ENCODE data around the gene RAPGEF4. TPM values are rescaled to one million over a fixed set of nuclear protein-coding genes. Genes with fewer than 3 reads are reported as not detected.

Gene RAPGEF4
- total RNA-seq, result 10 to 100 TPM in 1 of 4 donors, 1 to 10 TPM in 3; 2.8 to 73.4 (median 6.9) TPM

- H3K4me1 ChIP-seq, result peaks cover 0 to 17% (median 3%) of the 10 kb centered on the region in 4 donors
- no peak for TF ChIP-seq POLR2A (IDR thresholded peaks at IDR 0.05)
- TF ChIP-seq, protein P1, sequence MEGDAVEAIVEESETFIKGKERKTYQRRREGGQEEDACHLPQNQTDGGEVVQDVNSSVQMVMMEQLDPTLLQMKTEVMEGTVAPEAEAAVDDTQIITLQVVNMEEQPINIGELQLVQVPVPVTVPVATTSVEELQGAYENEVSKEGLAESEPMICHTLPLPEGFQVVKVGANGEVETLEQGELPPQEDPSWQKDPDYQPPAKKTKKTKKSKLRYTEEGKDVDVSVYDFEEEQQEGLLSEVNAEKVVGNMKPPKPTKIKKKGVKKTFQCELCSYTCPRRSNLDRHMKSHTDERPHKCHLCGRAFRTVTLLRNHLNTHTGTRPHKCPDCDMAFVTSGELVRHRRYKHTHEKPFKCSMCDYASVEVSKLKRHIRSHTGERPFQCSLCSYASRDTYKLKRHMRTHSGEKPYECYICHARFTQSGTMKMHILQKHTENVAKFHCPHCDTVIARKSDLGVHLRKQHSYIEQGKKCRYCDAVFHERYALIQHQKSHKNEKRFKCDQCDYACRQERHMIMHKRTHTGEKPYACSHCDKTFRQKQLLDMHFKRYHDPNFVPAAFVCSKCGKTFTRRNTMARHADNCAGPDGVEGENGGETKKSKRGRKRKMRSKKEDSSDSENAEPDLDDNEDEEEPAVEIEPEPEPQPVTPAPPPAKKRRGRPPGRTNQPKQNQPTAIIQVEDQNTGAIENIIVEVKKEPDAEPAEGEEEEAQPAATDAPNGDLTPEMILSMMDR (IDR thresholded peaks at IDR 0.05), result no peak
- H3K27me3 ChIP-seq, result peaks cover 0 to 24% of the 10 kb centered on the region in 2 donors
- H3K27ac ChIP-seq, result no peak within 1 kb of the TSS
- DNase-seq, result no peak
- H3K9me3 ChIP-seq, result no peaks in the 10 kb centered on the region
- H3K4me3 ChIP-seq, result peak within 1 kb of the TSS; percentile 6 to 57 (median 42)
- H3K36me3 ChIP-seq, result no peaks in the 10 kb centered on the region
Measured at GRCh38 chr2:172735582-172736423, at the start of gene RAPGEF4. Gene RAPGEF4, plus strand, starts transcription at chr2:172735845. Its CDS starts 139 bp downstream, at chr2:172735984.

DNA sequence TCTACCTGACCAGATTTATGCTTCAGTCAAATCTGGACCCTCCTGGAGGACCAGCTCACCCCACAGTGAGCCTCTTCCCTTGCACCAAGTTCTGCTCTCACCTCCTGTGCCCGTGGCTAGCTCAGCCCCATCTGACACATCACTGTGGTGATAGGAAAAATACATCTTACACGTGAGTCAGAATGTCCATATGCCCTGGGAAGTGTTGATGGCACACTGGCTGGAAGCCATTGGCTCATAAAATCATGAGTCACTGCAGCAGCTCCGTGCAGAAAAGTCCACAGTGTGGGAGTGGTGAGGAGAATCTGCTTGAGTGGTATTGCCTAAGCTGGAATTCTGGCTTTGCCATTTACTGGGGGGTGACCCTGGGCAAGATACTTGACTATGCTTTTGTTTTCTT is 42.6 kb upstream of the RAPGEF4 start:
- Histone ChIP-seq H3K4me1 (peaks cover 0 to 6% (median 0%) of the 10 kb centered on the region in 4 donors), H3K36me3 (no peaks in the 10 kb centered on the region), H3K4me3 (no peak overlapping the region), H3K27ac (peak overlapping the region in 2 of 4 donors; percentile 8 to 60), H3K9me3 (no peaks in the 10 kb centered on the region), H3K27me3 (no peaks in the 10 kb centered on the region)
- TF ChIP-seq, protein P1 (IDR thresholded peaks at IDR 0.05), result no peak
- TF ChIP-seq POLR2A (IDR thresholded peaks at IDR 0.05), result no peak
- DNase-seq, result peak in 2 of 3 donors; percentile 82 to 89

GRCh38 chr2:172693529-172694455 is 41.9 kb upstream of the RAPGEF4 start:
- Histone ChIP-seq H3K27ac (peak overlapping the region in 1 of 4 donors; percentile 60), H3K36me3 (no peaks in the 10 kb centered on the region), H3K27me3 (no peaks in the 10 kb centered on the region), H3K4me1 (peaks cover 0 to 12% (median 0%) of the 10 kb centered on the region in 4 donors), H3K9me3 (no peaks in the 10 kb centered on the region), H3K4me3 (no peak overlapping the region)
- no peak for DNase-seq
- TF ChIP-seq, protein P1 (IDR thresholded peaks at IDR 0.05), result no peak
- no peak for TF ChIP-seq POLR2A (IDR thresholded peaks at IDR 0.05)

DNA sequence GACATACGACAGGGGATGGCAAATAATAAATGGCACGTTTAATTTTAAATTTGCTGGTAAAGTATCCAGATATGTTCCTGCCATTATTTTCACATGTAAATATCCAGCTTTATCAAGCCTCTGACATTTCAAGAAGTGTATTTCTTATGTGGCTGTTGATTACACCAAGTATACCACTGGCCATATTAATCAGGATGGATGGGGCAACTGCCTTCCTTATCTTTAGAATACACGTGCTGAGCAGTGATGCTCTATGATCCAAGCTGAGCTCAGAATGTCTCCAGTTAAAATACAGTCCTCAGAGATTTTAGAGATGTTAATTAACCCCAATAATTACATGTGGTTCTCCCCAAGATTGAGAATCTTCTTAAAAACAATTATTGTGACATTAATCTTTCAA is 38.3 kb upstream of the RAPGEF4 start:
- no peak overlapping the region for H3K27ac ChIP-seq
- no peak overlapping the region for H3K4me3 ChIP-seq
- H3K9me3 ChIP-seq, result no peaks in the 10 kb centered on the region
- peaks cover 0 to 12% (median 0%) of the 10 kb centered on the region in 4 donors for H3K4me1 ChIP-seq
- no peak for DNase-seq
- no peaks in the 10 kb centered on the region for H3K27me3 ChIP-seq
- TF ChIP-seq, protein P1 (IDR thresholded peaks at IDR 0.05), result no peak
- no peak for TF ChIP-seq POLR2A (IDR thresholded peaks at IDR 0.05)
- no peaks in the 10 kb centered on the region for H3K36me3 ChIP-seq

- H3K27ac ChIP-seq, result no peak overlapping the region
- H3K36me3 ChIP-seq, result no peaks in the 10 kb centered on the region
- no peaks in the 10 kb centered on the region for H3K9me3 ChIP-seq
- H3K4me1 ChIP-seq, result peaks cover 0 to 9% (median 0%) of the 10 kb centered on the region in 4 donors
- H3K4me3 ChIP-seq, result no peak overlapping the region
- no peak for TF ChIP-seq POLR2A (IDR thresholded peaks at IDR 0.05)
- TF ChIP-seq, protein P1 (IDR thresholded peaks at IDR 0.05), result no peak
- no peaks in the 10 kb centered on the region for H3K27me3 ChIP-seq
- no peak for DNase-seq
Measured at GRCh38 chr2:172698041-172698863, 37.4 kb upstream of the RAPGEF4 start.

Data from Peyer's patch (tissue), 4 donors.